GM19452 (cell line): Measurements from ENCODE around the gene NOL9.

ENCODE experiments used
- ATAC-seq: cut with Tn5 transposase; IDR thresholded peaks from one replicate; pipeline ENCODE4 v1.9.1; 2021; ENCODE audit not compliant: unreplicated experiment

Gene NOL9

GRCh38 chr1:6526316-6526715 lies 28.0 kb downstream of the NOL9 start:
- no peak for ATAC-seq

- no peak for ATAC-seq
These were observed 30.7 kb downstream of the NOL9 start for GRCh38 chr1:6523566-6523965.

GRCh38 chr1:6521536-6521935 lies 32.8 kb downstream of the NOL9 start:
- no peak for ATAC-seq

DNA sequence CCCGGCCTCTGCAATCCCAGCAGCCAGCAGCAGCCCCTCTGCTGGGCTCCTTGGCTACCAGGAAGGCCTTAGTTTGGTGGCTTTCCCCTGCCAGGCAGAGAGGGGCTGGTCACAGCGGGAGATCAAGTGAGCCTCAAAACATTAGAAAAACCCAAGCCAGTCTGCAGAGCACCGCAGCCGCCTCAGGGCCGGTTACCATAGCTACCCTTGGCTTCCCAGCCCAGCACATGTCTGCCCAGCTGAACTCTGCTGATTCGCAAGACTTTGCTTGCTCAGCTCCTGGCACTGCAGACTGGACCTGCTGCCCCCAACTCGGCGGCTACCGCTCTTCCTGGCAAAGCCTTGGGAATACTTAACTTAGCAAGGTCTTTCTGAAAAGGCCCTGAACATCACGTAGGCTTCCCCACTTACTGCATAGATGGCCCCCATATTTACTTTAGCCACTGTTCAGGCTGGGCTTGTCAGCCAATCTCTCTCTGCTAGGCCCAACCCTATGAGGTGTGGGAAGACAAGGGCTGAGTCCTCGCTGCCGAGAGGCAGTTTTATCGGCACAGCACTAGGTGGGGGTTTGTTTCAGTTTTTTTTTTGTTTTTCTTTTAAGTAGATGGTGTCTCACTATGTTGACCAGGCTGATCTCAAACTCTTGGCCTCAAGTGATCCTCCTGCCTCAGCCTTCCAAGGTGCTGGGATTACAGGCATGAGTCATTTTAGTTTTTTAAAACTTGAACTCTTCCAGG lies 34.2 kb downstream of the NOL9 start:
- ATAC-seq, result no peak

- no peak for ATAC-seq
These were observed 34.8 kb downstream of the NOL9 start for GRCh38 chr1:6519491-6519934.

- no peak for ATAC-seq
These were observed 36.9 kb downstream of the NOL9 start for GRCh38 chr1:6517435-6517851.

DNA sequence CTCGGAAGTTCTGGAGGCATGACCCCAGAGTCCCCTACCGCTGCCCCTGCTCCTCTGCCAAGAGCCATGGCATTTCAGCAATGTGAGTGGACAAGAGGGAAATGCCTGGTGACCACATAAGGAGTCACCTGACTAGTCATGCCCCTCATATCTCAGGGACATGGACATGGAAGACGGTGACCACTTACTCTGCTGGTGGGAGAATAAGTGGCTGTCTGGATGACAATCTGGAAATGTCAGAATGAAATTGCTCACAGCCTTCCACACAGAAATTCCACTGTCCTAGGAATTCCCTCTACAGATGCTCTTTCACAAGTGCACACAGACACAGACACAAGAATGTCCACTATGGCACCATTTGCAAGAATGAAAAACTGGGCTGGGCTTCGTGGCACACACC lies 38.5 kb downstream of the NOL9 start:
- no peak for ATAC-seq

DNA sequence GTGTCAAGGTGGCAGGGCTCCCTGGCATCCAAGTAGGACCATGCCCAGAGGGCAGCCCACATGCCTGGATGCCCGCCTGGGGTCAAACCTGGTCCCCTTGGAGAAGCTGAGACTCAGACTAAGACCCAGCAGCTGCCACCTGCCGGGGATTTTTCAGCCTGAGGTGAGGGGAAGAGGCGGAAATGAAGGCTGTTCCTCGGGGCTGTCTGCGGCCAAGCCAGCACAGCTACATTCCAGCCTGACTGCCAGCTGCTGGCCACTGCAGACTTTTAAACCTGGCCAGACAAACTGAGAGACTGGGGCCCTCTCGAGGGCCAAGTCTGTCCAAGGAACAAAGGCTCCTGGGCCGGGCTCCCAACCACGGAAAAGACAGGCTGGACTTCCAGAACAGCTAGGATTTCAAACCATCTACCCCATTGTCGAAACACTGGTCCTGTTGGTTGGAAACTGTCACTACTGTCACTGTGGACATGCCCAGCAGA lies 41.0 kb downstream of the NOL9 start:
- ATAC-seq, result no peak

GRCh38 chr1:6512908-6513280 lies 41.4 kb downstream of the NOL9 start:
- no peak for ATAC-seq

GRCh38 chr1:6512245-6512907 lies 41.9 kb downstream of the NOL9 start:
- no peak for ATAC-seq

GRCh38 chr1:6511561-6512244 lies 42.6 kb downstream of the NOL9 start:
- ATAC-seq, result no peak

- ATAC-seq, result no peak
These were observed 43.3 kb downstream of the NOL9 start for GRCh38 chr1:6511056-6511455.

- no peak for ATAC-seq
These were observed 43.8 kb downstream of the NOL9 start for GRCh38 chr1:6510493-6510892.

DNA sequence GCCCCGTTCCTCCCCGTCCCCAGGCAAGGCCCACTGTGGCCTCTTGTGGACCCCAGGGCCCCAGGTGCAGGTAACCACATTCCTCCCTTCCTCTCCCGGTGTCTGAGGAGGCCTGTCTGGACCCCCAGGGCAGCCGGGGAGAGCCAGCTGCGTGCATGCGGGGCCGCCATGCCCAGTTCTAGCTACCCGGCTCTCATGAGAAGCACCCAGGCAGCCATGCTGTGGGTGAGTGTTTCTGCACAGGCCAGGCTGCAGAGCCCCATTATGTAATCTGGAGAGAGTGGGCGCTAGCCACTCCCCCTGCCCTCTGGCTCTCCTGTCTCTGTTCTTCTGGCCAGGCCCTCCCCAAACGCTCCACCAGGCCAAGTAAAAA lies 44.4 kb downstream of the NOL9 start:
- ATAC-seq, result no peak

GRCh38 chr1:6509220-6509918 lies 44.9 kb downstream of the NOL9 start:
- ATAC-seq, result no peak

DNA sequence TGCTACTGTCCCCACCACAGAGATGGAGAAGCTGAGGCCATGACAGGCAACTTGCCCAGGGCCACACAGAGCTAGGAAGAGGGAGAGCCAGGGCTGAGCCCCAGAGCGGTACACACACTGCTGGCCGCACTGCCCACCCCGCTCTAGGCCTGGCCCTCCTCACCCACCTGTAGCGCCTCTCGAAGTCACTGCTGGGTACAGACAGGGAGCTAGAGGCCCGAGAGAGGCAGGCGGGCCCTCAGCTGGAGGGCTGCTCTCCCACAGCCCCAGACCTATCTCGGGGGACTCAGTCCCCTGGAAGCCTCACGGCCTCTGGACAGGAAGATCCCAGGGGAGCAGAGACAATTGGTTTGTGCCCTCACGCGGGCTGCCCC lies 45.5 kb downstream of the NOL9 start:
- ATAC-seq, result no peak

GRCh38 chr1:6508154-6508815 lies 46.0 kb downstream of the NOL9 start:
- ATAC-seq, result no peak

- ATAC-seq, result no peak
These were observed 46.8 kb downstream of the NOL9 start for GRCh38 chr1:6507461-6507911.

DNA sequence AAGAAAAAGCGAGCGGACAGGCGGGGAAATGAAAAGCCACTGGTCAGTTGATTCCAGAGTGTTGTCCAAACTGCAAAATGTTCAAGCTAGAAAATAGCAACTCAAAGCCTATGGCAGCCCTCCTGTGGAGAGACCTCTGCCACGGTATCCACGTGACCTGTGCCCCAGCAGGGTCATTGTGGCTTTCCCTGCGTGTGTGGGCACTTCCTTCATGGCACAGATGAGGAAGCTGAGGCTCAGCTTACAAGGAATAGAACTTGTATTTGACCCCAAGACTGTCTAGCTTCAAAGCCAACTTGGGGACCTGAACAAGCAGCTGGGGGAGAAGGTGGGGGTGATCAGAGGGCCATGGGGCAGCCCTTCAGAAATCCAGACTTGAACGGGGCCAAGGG lies 47.3 kb downstream of the NOL9 start:
- ATAC-seq, result no peak

- ATAC-seq, result no peak
These were observed 47.9 kb downstream of the NOL9 start for GRCh38 chr1:6506210-6507036.
